ENCODE results near the gene CREG2. TPM values are rescaled to one million over a fixed set of nuclear protein-coding genes. Genes with fewer than 3 reads are reported as not detected.

CREG2 gene
- total and polyA plus RNA-seq, 2 experiments from 2014 or later: 1.7 to 2.6 TPM

- peak overlapping the region; percentile 20; the same call in 1 of the 2 replicates for H2AFZ ChIP-seq
- Mint-ChIP-seq H3K36me3 (ENCODE audit: low read depth) (no peaks in the 10 kb centered on the region), H3K4me3 (no peak overlapping the region), H3K4me1 (peaks cover 29% of the 10 kb centered on the region), H3K27me3 (ENCODE audit: insufficient read depth, low read depth, poor library complexity) (peaks cover 3% of the 10 kb centered on the region), H3K27ac (no peak overlapping the region), H3K9me3 (no peaks in the 10 kb centered on the region)
- no peaks in the 10 kb centered on the region for H3K9me2 ChIP-seq (ENCODE audit: insufficient read depth)
- 0 out of 2 replicates have a peak, but pooled peaks cover 6% of the 10 kb centered on the region for H3K4me1 ChIP-seq (ENCODE audit: insufficient read depth)
- H3K4me2 ChIP-seq: no peak overlapping the region
- no peaks in the 10 kb centered on the region for H3K79me2 ChIP-seq (replicated peaks; ENCODE audit: insufficient read depth)
- H3K36me3 ChIP-seq (ENCODE audit: insufficient read depth): no peaks in the 10 kb centered on the region
- H3K27me3 ChIP-seq (ENCODE audit: insufficient read depth): no peaks in the 10 kb centered on the region
- no peaks in the 10 kb centered on the region for H3F3A ChIP-seq (replicated peaks; ENCODE audit: low read depth)
- no peak overlapping the region for H3K4me3 ChIP-seq
- DNase-seq (ENCODE audit: low spot score) (no peak), ATAC-seq (no peak)
- TF ChIP-seq STAT1 (IDR thresholded peaks at IDR 0.05; ENCODE audit: unreplicated experiment) (no peak), POLR2AphosphoS5 (IDR thresholded peaks at IDR 0.05; ENCODE audit: low read depth) (no peak), CTCF (conservative IDR thresholded peaks at IDR 0.05; ENCODE audit: low read depth in 2 of 2) (no peak), EZH2 (IDR thresholded peaks at IDR 0.05; ENCODE audit: low read depth, unreplicated experiment) (no peak), EZH2phosphoT487 (IDR thresholded peaks at IDR 0.05; ENCODE audit: unreplicated experiment) (no peak), NANOG (IDR thresholded peaks at IDR 0.05; ENCODE audit: borderline replicate concordance) (no peak), JUNB (IDR thresholded peaks at IDR 0.05; ENCODE audit: unreplicated experiment) (no peak), ETS1 (IDR thresholded peaks at IDR 0.05) (no peak), ZNF462 (CRISPR knock-in tag; IDR thresholded peaks at IDR 0.05) (no peak), ZNF114 (CRISPR knock-in tag; IDR thresholded peaks at IDR 0.05) (no peak), ZNF331 (CRISPR knock-in tag; IDR thresholded peaks at IDR 0.05; ENCODE audit: low read depth) (no peak), CREB1 (CRISPR knock-in tag; IDR thresholded peaks at IDR 0.05; ENCODE audit: low read depth) (no peak), REST (IDR thresholded peaks at IDR 0.05; ENCODE audit: unreplicated experiment) (no peak)
- no peak overlapping the region for H3K27ac ChIP-seq (ENCODE audit: low read depth)
- no peaks in the 10 kb centered on the region for H4K20me1 ChIP-seq (replicated peaks; ENCODE audit: insufficient read depth)
Observed at GRCh38 chr2:101361121-101361520, 26.2 kb downstream of the CREG2 start.

All from GM23338 (cell line).